Testis (tissue), 2 donors: ENCODE results near the gene ECEL1.

Source experiments
- POLR2A ChIP-seq: fragments of 450-650 bp; IDR thresholded peaks from one replicate; pipeline ENCODE4 v1.6.1; 2017; ENCODE audit warnings: antibody characterized with exemption, mild to moderate bottlenecking, moderate library complexity
- TF ChIP-seq, protein P1 (sequence below), 3 experiments: fragments of 450-650 bp in 2 of 3; fragments of 200-600 bp in 1 of 3; sonication (generic) in 1 of 3; IDR thresholded peaks; one replicate each; pipeline ENCODE4 v1.5.1; 2016 to 2019; ENCODE audit warnings: antibody characterized with exemption in 3 of 3, mild to moderate bottlenecking in 2 of 3, moderate library complexity in 1 of 3

GRCh38 chr2:232521098-232521497, 33.5 kb upstream of the ECEL1 start:
- TF ChIP-seq, protein P1, sequence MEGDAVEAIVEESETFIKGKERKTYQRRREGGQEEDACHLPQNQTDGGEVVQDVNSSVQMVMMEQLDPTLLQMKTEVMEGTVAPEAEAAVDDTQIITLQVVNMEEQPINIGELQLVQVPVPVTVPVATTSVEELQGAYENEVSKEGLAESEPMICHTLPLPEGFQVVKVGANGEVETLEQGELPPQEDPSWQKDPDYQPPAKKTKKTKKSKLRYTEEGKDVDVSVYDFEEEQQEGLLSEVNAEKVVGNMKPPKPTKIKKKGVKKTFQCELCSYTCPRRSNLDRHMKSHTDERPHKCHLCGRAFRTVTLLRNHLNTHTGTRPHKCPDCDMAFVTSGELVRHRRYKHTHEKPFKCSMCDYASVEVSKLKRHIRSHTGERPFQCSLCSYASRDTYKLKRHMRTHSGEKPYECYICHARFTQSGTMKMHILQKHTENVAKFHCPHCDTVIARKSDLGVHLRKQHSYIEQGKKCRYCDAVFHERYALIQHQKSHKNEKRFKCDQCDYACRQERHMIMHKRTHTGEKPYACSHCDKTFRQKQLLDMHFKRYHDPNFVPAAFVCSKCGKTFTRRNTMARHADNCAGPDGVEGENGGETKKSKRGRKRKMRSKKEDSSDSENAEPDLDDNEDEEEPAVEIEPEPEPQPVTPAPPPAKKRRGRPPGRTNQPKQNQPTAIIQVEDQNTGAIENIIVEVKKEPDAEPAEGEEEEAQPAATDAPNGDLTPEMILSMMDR (IDR thresholded peaks at IDR 0.05) = no peak
- TF ChIP-seq POLR2A = no peak
